NCI-H82 treated with DMSO at 0.1 percent for 48 hours (cell line): ENCODE data around the gene RBMS3.

ENCODE experiments used
- DNase-seq: peaks from one replicate; lab custom pipeline; 2025; ENCODE audit not compliant: unreplicated experiment; lab: John Stamatoyannopoulos, UW

RBMS3 gene

DNA sequence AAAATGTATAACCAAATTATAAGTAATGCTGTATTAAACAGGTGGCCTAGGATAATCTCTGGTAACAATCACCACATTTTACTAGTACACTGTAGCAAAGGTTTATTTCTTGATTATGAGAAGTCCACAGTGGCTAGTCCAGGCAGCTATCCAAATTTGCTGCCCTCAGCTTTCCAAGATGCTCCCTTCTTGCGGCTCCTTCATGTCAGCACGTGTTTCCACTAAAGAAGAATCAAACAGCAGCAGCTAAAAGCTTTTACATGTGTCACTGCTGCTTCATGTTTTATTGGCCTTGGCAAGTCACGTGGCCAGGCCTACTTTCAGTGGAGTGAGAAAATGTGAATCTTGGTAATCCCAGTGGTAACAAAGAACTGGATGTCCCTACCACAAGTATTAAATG is 5.6 kb upstream of the RBMS3 start:
- no peak for DNase-seq

DNA sequence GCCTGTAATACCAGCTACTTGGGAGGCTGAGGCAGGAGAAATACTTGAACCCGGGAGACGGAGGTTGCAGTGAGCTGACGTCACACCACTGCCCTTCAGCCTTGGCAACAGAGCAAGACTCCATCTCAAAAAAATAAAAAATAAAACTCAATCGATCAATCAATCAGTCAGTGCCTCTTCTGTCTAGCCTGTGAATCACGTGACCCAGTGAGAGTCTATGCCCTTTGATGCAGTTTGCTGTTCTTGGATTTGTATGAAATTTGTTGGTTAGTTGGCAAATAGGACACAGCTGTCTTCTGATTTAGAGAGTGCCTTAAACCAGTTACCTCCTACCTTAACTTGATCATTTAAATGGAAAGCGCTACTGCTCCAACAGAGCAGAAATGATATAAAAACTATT is 3.6 kb upstream of the RBMS3 start:
- DNase-seq = no peak

- no peak for DNase-seq
Observed at GRCh38 chr3:29279286-29279685, 1.6 kb upstream of the RBMS3 start.

- DNase-seq = no peak
Observed at GRCh38 chr3:29279806-29280205, 1.1 kb upstream of the RBMS3 start.

DNA sequence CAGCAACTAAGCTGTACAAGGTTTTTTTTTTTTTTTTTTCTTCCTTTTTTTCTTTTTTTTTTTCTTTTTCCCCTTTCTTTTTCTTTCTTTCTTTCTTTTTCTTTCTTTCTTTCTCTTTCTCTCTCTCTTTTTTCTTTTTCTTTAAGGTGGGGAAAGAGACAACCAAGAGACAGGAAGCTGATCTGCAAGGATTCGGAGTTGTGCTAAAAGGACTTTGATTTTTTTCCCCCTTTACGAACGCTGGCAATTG is 148 bp downstream of the RBMS3 start:
- no peak for DNase-seq

GRCh38 chr3:29281344-29282241 is 722 bp downstream of the RBMS3 start:
- DNase-seq = no peak

GRCh38 chr3:29282427-29283230 is 1.8 kb downstream of the RBMS3 start:
- DNase-seq = no peak

DNA sequence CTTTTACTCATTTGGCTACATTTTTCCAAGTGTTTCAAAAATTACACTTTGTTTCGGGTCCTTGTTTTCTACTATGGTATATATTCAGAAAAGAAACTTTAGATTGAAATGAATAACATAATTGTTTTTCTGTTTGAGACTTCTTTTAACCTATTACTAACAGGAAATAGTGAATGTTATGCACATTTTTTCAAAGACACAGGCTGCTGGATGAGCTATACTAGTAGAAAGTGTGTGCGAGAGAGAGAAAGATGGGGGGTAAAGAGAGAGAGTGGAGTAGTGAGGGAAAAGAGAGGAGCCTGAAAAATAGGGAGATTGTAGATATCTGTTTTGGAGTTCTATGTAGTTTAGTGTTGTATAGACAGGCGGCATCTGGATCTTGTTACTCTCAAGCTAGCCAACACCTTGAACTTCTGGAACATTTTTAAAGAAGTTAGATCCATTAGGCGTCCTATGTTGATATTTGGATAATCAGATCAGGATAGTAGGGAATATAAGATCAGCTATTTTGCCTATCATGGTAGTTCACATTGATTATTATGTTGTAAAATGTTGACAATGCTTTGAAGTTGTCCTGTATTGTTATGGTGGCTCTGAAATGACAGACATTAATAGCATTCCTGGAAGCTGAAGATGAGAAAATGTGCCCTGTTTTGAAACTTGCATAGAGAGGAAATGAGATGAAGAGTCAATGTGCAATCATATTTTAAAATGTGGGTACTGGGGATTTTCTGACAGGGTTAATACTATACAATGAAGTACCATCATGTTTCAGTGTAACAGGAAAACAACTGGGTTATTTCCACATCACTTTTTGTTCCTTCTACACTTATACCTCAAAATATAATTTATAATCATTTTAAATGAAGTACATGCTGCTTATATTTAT is 2.6 kb downstream of the RBMS3 start:
- no peak for DNase-seq

DNA sequence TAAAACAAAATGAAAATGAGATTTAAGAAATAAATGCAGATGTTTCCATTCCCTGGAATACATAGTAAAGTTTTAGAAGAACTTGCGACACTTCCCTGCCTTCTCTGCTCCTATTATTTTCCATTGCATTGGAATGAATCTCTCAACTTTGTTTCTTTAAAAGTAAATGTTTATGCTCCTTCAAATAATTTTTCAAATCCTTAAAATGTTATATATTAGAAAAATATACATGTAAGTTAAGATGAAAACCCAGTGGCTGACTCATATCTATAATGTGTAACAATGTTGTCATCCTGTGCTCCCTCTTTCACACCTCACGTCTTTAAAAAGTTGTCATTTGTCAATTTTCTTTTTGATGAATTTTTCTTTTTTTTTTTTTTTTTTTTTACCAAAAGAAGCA is 3.6 kb downstream of the RBMS3 start:
- DNase-seq = no peak

GRCh38 chr3:29285471-29286071 is 4.7 kb downstream of the RBMS3 start:
- DNase-seq = no peak

DNA sequence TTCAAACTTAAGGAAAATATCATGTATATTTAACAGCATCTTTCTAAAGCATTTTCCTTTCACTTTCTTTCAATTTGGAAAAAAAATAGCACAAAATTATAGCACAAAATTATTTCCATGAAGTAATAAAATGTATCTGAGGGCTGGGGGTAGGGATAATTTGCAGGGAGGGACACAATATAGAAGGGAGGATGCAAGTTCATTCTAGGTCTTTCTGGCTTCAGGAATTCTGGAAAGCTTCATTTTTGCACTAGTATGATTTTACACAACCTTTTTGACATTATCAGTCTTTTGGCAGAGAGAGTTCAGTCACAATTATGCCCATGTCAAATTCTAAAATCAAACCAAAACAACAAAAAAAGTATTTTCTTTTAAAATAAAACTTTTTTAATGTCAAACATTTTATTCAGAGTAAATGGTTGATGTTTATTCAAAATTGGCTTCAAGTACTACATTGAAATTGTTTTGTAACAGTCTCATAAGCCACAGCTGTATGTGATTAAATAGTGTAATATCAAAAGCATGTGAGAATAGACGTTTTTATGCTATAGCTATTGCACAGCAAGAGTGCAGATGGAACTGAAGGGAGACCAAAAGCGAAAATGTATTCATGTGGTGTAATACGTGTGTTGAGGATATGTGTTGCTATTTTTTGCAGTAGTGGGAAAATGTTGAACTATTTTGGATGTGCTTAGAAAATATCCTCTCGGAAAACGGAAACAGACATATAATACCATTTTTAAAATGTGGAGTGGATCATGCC is 5.8 kb downstream of the RBMS3 start:
- no peak for DNase-seq

DNA sequence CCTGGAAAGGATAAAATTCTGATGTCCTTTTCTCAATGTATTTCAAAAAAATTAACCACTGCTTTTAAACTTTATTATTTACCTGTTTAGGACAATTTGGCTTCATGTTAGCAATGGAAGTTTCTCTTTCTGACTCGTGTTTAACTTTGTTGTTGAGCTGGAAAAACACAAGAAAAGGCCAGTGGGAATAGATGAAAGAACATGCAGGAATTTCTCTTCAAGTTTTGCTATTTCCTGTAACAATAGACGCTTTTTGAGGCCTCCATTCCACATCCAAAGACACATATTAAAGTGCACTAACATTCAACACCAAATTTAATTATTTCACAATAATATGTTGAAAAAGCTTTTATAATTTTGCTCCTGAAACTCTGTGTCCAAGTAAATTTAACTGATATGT is 9.7 kb downstream of the RBMS3 start:
- DNase-seq = no peak

DNA sequence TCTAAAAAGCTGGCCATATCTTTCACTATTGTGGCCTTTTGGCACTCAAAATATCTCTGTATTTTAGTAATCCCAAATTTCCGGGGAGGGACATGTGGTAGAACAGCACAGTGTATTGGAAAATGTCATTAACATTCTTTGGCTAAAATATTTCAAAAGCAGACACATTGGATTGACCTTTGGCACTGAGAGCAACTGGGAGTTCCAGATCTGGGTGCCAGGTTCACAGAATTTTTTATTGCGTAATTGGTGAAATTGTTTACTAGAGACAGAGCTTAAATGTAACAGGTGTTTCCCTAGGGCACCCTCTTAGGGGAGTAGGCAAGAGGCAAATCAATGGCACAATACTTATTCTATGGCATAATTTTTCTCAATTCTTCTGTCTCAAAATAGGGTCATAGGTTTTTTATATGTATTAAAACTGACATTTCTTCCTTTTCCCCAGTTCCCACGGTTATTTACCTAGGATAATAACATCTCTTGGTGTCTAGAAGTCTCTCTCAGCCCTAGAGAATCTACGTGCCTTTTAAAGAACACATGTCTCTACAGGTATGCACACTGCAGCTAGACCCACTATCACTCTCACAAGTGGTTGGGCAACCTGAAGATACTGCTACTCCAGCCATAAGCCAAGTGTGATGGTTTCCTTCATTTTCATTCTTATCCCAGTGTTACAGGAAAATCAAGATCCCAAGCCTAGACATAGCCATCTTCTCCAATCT is 10.6 kb downstream of the RBMS3 start:
- DNase-seq = no peak

GRCh38 chr3:29291982-29292363 is 11.1 kb downstream of the RBMS3 start:
- no peak for DNase-seq

DNA sequence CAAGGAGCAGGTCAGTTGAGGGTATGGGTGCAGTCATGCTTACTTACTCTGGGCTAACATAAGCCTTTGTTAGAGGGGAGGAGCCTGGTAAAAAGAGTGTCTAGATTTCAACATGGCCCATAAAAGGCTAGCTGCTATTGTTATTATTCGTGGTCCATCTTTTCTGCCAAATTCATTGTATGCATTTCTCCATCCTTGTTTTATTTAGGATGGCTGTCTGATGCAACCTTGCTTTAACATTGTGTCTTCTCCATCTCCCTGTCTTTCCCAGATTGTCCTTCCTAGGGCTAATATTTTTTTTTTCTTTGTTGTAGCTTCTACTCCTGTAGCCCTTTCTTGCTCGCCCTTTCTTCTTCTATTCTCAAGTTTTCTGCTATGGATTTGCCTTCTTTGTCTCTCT is 12.6 kb downstream of the RBMS3 start:
- no peak for DNase-seq

DNA sequence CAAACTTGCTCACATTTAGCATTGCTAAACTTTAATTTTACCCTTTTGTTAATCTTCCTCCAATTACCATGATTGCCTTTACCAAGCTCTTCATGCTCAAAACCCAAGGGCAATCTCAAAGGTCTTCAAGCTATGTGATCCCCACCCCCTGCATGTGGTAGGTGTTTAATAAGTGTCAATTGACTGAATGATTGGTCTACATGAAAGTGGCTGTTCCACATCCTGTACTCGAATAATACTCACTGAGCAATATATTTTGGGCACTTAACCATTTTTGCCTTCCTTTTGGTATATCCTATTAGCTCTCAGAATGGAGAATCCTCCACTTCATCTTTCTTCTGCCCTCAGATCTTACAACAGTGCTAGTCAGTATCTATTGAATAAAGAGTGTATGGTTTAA is 17.1 kb downstream of the RBMS3 start:
- DNase-seq = no peak

- DNase-seq = no peak
Observed at GRCh38 chr3:29301332-29302019, 20.6 kb downstream of the RBMS3 start.

DNA sequence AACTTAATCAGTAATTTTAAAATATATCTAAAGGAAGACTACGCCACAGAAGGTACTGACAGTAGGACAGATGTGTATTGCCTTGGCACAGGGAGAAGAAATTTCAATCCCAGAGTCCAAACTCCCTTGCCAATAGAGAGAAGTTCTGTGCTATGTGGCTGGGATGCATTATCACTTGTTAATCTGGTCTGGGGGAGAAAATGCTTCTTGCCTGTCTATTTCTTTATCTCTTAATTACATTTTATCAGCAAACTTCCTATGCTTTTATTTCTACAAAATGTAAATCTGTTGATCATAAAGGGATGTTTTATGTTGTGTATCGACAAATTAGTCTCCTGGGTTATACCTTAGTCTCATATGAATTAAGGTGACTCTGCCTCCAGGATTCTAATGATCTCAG is 21.7 kb downstream of the RBMS3 start:
- DNase-seq = no peak

GRCh38 chr3:29307295-29307694 is 26.4 kb downstream of the RBMS3 start:
- DNase-seq = no peak
